NCI-H128 (cell line): ENCODE results near the gene GNPTAB.
"Not testable (repeated sequence)": the region's sequence is repeated elsewhere in the genome, so short reads cannot be mapped to it uniquely, and the experiment has no call there.

ENCODE experiments used
- DNase-seq: peaks from one replicate; lab custom pipeline; 2025; ENCODE audit not compliant: unreplicated experiment; lab: John Stamatoyannopoulos, UW

Gene GNPTAB

DNA sequence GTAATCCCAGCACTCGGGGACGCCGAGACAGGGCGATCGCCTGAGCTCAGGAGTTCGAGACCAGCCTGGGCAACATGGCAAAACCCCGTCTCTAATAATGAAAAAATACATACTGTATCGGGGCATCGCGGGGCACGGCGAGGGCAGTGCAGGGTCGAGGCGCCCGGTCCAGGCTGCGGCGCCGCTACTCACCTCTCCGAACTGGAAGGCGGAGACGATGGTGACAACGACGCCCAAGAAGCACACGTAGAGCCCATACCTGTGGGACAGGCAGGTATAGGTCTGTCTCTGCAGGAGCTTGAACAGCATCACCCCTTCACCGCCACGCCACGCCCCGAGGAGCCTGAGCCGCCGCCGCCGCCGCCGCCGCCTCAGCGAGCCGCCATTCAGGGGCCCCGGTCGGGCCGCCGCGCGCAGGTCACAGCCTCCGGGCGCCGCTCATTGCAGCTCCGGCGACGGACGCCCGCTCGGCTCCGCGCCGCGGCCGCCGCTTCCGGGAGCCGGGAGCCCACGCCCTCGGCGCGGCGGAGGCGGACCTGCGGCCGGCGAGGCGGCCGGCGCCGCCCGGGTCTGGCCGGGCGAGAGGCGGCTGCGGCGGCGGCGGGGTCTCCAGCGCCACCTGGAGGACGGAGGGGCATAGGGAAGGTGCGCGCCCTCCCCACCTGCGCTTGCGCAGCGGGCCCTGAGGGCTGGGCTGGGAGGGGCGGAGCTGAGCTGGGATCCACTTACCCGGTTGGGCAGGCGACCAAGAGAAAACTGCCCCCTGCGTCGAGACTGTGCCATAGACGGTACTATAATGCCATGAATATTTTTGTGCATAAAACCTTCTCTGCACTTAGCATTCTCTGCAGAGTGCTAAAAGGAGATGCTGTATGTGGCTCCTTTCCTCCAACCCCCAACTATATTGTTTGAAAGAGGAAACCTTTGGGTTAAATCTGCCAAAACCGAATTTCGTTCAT lies at the start of gene GNPTAB:
GNPTAB (minus strand) TSS at position 593 of the 959 bp plus-strand sequence; CDS start at position 309, 284 bp downstream.
- DNase-seq: peak; percentile 80

DNA sequence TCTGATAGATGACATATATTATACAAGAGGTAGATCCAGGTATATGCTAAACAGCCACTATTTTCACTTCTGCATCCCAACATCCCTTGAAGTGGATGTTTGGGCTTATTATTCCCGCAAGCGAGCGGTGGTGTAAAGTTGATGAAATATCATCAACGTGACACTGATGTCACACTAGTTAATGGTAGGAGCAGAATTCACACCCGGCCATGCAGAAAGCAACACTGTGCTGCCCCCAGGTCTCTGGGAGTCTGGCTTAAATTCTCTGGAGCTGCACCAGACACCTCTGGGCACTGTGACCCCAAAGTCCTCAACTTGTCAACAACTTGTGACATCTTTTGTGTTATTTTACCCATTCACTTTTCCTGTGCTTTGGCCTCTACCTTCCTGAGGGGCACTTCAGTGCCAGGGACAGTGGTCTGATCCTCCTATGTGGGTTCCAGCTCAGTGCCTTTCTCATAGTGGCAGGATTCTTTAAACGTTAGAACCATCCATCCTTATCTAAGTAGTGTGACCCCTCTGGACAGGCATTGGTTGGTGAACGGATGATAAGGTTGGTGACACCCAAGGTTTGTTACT lies 47.6 kb upstream of the GNPTAB start:
- no peak for DNase-seq

DNA sequence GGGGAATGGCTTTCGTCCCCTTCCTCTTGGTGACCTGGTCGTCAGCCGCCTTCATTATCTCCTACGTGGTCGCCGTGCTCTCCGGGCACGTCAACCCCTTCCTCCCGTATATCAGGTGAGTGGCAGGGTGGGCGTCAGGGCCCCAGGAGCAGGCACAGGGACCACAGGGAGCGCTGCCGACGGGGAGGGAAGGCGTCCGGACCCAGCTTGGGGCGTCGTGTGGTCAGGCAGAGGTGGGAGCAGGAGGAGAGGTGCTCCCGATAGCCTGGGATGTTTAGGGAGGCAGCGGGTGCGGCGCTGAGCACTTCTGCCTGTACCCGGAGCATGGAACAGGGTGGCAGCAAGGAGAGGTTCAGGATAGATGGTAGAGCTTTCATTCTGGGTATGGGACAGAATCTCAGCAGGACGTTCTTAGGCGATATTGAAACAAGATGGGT lies 47.1 kb upstream of the GNPTAB start:
- DNase-seq: no peak

DNA sequence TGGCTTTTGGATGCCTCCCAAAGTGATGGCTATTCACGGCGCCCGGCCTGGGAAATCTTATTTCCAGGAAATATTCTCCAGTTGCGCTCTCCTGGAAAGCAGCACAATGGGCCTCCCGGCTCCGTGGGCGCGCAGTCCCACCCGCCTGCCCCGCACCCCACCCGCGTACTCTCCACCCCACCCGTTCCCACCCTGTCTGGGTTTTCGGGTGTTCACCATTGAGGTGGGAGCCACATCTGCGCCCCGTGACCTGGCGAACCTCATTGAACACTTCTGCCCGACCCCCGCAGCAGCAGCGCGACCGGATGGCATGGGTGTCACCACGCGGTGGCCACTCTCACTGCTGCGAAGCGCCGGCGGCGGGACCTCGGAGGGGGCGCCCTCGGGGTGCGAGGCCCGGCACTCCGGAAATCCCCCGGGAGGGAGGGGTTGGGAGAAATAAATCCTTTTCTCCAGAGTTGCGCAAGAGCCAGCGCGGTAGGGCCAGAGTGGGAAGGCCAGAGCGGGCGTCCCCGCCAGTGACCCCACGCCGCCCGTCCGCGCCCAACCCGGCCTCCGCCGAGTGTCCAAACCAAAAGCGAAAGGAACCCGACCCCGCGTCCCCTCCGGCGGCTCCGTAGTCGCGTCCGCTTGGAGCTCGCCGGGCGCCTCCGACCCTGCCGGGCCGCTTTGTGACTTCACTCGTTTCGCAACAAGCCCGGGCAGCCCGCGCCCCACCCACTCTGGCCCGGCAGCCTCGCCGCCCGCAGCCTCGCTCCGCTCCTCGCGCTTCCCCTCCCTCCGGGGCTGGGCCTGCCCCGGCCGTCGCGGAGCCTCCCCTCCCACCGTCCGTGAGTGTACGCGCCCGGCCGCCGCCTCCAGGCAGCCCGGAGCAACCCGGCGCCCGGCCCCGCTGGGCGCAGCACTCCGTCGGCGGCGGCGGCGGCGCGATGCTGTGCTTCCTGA lies 46.4 kb upstream of the GNPTAB start, which contains the start of gene DRAM1:
DRAM1 (plus strand) TSS at position 720 of the 945 bp plus-strand sequence; CDS start at position 930, 210 bp downstream.
- no peak for DNase-seq

DNA sequence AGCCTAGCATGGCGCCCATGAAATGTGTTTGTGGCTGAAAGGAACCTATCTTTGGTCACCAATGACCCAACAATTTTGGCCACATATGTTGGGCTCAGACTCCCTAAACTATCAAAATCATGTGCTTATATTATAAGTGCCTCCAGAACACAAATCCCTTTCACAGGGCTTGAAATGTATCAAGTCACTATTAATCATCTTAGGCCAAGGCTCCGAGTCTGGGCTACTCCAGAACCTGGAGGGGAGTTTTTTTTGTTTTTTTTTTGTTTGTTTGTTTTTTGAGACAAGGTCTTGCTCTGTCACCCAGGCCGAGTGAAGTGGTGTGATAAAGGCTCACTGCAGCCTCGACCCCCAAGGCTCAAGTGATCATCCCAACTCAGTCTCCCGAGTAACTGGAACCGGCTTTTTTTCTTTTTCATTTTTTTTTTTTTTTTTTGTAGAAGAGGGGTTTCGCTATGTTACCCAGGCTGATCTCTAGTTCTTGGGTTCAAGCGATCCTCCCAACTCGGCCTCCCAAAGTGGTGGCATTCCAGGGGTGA lies 45.6 kb upstream of the GNPTAB start:
- DNase-seq: no peak

DNA sequence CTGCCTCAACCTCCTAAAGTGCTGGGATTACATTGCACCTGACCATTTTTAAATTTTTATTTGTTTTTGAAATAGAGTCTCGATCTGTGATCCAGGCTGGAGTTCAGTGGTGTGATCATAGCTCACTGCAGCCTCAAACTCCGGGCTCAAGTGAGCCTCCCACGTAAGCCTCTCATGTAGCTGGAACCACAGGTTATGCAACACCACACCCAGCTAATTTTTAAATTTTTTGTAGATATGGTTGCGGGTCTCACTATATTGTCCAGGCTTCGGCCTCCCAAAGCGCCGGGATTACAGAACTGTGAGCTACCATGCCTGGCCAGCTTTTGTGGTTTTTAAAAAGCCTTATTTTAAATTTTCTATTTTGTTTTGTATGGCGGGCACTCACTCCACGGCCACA lies 44.4 kb upstream of the GNPTAB start:
- no peak for DNase-seq

DNA sequence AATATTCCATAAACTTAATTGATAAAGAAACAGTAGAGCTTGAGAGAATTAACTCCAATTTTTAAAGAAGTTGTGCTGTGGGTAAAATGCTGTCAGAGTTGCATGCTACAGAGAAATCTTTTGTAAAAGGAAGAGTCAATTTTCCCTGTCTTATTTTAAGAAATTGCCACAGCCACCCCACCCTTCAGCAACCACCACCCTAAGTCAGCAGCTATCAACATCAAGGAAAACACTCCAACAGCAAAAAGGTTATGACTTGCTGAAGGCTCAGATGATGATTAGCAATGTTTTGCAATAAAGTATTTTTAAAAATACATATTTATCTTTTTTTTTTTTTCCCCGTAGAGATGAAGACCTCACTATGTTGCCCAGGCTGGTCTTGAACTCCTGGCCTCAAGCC lies 40.2 kb upstream of the GNPTAB start:
- DNase-seq: no peak

DNA sequence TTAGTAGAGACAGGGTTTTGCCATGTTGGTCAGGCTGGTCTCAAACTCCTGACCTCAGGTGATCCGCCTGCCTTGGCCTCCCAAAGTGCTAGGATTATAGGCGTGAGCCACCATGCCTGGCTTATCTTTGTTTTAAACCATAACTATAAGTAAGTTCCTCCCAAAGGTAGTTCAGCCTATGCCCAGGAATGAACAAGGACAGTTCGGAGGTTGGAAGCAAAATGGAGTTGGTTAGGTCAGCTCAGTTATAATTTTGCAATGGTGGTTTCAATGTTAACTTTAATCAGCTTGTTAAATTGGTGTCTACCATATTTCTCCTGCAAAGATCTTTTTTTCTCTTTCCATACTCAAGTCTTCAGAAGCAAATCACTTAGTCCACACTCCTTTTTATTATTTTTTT lies 36.9 kb upstream of the GNPTAB start:
- not testable (repeated sequence) for DNase-seq

DNA sequence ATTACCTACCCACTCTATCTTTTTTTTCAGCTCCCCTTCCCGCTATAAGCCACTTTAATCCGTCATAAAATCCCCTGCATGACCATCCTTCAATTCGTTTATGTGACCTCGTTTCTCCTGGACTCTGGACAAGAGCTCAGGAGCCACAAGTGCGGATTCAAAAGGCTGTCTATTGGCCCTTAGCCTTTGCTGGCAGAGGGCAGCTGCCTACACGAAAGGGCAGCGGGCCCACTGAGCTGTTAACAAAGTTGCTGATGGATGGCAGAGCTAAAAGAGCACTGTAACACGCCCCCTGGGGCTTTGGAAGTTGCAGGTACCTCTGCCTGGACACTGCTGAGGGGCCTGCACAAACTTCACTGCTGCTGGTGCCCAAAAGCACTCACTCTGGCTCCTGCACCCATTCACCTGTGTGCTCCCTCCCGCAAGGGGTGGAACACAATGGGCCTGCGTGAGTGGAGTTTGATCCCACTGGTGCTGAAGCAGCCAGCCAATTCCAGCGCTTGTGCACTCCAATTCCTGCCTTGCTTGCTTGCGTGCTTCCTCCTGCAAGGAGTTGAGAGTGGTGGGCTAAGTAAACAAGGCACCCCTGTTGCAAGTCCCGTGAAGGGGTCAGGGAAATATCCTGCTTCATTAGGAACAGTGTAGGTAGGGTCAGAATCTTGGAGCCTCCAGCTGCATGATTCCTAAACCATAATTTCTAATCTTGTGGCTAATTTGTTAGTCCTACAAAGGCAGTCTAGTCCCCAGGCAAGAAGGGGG lies 36.0 kb upstream of the GNPTAB start:
- no peak for DNase-seq

DNA sequence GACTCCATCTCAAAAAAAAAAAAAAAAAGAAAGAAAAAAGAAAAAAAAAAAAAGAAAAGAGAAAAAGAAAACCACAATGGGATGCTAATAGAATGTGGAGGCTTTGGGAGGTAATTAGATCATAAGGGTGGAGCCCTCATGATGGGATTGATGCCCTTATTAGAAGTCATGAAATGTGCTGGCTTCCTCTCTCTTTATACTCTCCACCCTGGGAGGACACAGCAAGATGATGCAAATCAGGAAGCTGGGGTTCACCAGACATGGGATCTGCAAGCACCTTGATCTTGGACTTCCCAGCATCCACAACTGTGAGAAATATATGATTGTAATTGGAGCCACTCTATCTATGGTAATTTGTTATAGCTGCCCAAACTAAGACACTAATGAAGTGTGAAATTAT lies 33.2 kb upstream of the GNPTAB start:
- DNase-seq: no peak

DNA sequence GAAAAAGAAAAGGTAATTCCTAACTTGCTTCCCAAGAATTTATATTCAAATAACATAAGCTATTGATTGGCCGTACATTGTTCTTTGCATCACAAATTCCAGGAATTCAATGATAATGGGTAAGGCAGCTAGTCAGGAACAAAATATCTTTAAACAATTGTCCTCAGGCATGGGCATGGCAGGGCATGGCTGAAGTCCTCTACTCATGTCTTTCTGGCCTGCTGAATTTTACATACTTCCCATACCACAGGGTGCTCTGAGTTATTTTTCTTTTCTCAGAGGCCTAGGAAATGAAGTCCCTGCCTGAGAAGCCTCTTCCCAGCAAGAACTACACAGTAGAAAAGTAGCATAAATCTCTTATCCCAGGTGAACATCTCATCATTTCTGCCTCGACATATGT lies 31.5 kb upstream of the GNPTAB start:
- DNase-seq: no peak

DNA sequence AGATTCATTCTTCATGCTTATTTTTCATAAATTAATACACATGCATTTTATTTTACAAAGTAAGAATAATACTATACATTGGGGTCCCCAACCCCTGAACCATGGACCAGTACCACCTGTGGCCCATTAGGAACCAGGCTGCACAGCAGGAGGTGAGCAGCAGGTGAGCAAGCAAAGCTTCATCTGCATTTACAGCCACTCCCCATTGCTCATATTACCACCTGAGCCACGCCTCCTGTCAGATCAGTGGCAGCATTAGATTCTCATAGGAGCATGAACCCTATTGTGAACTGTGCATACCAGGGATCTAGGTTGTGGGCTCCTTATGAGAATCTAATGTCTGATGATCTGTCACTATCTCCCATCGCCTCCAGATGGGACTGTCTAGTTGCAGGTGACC lies 30.9 kb upstream of the GNPTAB start:
- DNase-seq: not testable (repeated sequence)

DNA sequence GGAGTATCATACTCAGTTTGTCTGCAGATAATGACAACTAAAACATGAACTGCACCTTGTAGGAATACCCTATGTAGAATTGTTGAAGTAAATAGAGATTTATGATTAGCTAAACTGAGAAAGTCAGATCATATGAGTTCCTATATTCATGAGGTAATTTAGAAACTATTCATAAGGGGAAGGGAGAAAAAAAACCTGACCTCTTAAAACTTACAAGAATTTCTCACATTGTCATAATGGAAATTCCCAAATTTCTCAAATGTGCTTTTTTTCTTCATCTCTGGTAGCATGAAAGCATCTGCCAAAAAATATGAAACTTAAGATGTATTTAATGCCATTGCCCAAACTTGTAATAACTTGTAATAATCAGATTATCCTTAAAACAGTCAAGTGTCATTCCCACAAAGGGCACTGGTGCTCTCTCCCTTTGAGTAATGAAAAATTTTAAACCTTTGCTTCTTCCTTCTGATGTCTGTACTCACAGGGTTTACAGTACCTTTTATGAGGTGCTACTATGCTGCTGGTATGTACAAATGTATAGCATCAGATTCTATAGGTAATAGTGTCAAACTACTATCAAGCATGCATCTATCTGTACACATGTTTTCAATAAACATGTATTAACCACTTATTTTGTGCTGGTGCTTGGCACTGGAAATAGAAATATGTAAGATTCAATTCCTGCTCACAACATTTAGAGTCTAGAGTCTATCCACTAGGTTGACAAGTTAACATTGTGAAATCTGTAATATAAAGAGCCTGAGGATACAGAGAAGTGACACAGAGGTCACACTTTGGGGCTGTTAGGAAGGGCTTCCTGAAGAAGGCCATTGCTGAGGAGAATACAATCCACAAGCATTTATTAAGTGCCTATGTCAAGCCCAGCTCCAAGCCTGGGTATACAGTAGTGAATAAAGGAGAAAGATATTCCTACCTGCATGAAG lies 29.2 kb upstream of the GNPTAB start:
- no peak for DNase-seq

DNA sequence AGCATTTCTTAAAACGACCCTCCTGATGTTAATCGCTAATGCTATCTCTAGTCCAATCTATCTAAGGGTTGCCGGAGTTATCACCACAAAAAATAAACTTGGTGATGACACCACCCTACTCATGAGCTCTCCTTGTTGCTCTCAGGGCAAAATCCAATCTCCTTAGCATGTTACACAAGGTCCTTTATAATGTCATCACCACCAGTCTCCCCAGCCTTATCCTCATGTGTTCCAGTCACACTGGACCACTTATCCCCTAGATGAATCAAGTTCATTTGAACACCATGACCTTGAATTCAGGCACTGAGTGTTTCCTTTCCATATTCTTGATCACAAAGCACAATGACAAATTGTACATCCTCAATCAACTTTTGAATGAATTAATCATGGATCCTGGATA lies 27.6 kb upstream of the GNPTAB start:
- no peak for DNase-seq

DNA sequence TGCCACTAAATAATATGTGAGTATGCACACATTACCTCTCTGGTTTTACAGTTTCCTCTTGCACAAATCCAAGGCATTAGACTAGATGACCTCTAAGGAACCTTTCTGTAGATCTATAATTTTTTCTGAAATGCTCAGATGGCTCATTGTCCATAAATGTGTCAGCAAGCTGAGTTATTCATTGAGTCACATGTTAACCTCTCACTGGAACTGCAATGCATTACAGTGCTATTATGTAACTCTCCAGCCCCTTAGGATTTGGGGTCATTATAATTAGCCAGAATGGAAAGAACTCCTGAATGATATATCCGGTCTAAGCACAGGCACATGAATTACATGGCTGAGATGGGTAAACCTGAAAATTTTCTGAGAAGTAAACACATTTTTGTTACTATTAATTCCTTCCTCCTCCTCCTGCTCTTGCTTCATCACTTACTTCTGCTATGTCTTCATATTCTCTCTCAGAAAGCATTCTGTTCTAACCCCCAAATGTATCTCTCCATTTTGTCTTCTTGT lies 26.3 kb upstream of the GNPTAB start:
- DNase-seq: no peak

DNA sequence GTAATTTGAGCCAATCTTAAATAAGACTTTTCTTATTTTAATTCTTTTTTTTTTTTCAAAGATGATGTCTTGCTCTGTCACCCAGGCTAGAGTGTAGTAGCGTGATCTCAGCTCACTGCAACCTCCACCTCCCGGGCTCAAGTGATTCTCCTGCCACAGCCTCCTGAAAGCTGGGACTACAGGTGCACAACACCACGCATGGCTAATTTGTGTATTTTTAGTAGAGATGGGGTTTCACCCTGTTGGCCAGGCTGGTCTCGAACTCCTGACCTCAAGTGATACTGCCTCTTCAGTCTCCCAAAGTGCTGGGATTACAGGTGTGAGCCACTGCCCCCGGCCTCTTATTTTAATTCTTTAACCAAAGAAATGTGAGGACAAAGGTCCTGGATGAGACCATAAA lies 25.9 kb upstream of the GNPTAB start:
- DNase-seq: not testable (repeated sequence)

DNA sequence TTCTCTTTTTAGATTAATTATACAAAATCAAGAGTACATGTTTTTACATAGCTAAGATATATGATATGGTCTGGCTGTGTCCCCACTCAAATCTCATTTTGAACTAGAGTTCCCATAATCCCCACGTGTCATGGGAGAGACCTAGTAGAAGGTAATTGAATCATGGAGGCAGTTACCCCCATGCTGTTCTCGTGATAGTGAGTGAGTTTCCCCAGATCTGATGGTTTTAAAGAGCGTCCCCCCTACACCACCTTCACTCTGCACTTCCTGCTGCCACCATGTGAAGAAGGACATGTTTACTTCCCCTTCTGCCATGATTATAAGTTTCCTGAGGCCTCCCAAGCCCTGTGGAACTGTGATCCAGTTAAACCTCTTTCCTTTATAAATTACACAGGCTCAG lies 25.2 kb upstream of the GNPTAB start:
- DNase-seq: no peak

DNA sequence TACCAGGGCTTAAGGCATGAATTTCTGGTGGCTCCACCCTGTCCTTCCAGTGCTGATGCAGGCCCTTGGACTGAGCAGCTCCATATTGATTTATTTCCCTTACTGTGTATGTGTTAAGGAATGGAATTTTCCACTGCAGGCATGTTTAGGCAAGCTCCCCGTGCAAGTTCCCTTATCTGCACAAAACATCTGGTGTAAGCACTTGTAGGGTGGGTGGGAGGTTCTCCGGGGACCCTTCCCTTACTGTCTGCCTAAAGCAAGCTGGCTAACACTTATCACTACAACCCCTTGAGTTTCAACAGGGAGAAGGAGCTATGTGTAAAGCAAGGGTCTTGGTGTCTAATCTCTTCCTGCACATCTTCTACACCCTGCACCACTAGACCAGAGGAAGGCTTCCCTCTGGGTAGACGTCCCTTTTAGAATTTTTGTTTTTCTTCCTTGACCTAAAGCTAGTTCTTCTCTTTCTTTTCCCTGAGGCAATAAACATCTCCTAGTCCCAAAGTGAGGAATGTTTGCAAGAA lies 24.7 kb upstream of the GNPTAB start:
- DNase-seq: no peak

DNA sequence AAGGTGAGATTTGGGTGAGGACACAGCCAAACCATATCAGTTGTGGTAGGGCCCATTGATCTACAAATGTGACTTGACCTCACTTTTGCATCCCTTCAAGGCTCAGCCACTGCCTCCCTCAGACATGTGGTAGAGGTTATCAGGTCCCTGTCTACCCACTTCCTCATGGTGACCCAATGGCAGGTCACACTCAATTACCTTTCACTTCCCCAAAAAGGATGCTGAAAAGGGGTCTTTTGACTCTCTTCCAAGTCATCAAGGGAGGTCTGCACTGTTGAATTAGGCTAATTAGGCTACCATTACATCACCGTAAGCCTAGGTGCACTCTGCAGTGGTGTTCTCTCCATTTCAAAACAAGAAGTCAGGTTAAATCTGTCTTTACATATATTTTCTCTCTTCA lies 24.0 kb upstream of the GNPTAB start:
- no peak for DNase-seq
